Measurements from ENCODE around the gene PNPLA5.

The PNPLA5 gene

DNA sequence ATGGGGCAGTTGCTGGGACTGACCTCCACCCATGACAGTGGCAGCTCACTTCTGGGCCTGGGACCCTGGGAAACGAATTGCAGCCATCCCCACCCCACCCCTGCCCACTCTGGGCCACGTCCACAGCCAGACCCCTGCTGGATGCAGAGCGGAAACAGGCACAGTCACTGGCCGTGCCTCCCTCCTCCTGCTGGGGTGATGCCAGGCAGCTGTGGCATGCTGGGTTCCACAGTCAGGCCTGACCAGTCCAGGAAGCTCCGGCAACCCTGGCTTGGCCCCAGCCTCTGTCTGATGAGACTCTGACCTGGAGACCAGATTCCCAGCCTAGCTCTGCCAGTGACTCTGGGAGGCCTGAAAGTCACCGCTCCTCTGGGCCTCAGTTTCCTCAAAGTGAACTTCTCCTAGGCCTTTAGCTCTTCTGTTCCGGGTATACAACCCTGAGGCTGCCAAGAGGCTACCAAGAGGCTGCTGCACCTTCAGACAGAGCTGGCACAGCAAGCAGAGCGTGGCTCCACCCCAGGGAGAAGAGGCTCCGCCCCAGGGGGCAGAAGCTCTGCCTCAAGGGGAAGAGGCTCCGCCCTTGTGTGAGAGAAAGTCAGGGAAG, 38.4 kb downstream of the PNPLA5 start:
- peak; percentile 81 for DNase-seq

DNA sequence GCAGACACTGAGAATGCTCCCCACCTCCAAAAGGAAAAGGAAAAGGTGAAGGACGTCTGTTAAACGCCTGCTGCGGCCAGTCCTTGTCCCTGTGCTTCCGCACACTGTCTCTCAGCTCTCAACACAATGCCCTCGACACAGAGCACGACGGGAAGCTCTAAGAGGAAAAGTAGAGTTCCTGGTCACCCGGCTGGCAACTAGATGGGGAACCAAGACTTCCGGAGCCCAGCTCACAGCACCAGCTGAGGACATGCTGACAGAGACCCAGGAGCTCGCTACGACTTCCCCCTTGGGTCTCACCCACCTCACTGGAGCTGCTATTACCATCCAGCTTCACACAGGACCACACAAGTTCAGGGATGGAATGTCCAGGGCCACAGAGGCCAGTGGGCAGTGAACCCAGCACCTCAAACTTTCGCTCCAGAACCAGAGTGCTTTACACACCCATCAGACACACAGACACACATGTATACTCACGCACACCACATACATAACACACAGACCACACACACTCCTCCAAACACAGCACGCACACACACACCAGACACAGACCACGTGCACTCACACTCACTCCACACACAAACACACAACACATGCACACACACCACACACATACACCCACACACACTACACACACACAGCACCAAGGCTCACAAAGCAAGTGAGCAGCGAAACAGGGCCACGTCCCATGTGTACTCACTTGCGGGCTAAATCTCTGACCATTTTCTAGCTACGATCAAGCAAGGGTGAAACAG, 39.1 kb downstream of the PNPLA5 start:
- DNase-seq: peak; percentile 42

DNA sequence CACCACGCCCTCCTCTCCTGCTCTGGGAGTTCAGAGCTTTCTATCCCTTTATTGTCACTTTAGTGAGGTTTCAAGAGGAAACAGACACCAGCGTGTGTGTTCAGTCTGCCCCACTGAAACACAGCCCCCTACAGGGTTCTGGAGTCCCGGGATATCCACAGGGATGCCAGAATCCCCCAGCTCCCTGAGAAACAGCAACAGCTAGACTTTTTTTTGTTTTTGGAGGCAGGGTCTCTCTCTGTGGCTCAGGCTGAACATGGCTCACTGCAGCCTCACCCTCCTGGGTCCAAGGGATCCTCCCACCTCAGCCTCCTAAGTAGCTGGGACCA, 39.9 kb downstream of the PNPLA5 start:
- DNase-seq: no peak

GRCh38 chr22:43851058-43851978, 40.5 kb downstream of the PNPLA5 start:
- no peak for DNase-seq

DNA sequence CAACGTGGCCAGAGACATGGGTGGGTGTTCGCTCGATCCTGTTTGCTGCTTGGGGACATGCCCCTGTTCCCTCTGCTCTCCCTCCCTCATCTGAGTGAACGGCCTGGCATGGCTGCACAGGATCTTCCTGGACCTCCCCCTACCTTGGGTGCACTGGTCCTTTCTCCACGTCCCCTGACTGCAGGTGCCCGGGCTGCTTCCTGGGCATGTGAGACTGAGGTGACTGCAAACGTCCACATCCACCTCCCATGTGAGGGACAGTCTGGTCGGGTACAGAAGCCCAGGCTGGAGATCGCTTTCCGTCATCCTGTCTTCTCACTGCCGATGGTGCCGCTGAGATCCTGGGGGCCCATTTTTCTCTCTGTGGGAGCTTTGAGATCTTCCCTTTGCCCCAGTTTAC, 41.3 kb downstream of the PNPLA5 start:
- DNase-seq: no peak

DNA sequence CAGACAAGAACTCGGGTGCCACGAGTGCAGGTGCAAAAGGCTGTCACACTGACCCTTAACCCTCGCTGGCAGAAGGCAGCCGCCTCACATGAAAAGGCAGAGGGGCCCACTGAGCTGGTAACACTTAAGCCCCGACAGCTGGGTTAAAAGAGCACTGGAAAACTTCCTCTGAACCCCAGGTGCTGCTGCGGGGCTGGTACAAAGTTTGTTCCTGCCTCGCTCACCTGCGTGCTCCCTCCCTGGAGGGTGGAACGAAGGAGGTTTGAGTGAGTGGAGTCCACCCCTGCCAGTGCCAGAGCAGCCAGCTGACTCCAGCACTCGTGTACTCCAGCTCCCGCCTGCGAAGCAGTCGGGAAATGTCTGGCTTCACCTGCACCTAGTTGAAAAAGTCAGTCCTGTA, 42.1 kb downstream of the PNPLA5 start:
- DNase-seq: peak; percentile 70

GRCh38 chr22:43848366-43849171, 43.2 kb downstream of the PNPLA5 start:
- peak; percentile 84 for DNase-seq

DNA sequence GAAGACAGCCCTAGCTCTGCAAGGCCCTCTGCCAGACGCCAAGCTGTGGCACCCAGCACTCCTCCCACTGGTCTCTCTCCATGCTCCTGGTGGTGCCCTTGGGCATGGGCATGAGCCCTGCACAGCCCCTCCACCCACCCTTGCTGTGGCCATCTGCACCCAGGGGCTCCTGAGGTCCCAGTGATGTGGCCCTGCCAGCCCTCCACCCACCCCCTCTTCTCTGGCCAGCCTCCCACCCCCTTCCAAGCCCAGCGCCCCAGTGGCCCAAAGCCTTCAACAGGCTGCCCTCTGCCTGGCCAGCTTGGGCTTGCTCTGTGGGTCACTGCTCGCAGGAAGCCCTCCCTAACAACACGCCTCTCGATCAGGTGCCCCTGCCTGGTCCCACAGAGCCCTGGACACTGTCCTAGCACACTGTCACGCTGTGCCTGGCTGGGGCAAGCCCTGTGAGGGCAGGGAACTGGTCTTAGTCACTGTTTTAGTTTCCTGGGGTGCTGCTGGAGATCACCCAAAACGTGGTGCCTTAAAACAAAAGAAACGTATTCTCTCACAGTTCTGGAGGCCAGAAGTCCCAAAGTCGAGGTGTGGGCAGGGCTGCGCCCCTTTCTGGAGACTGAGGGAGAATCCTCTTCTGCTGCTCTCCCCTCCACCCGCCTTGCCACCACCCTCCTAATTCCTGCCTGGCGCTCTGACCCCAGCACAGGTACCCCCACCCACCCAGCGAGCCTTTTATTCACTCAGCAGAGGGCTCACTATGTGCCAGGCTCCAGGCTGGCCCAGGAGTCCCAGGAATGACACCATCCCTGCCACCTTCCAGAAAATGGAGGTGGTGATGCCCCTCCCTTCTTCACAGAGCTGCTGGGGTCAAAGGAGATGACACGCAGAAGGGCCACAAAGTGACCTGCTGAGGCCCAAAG, 44.2 kb downstream of the PNPLA5 start:
- no peak for DNase-seq

DNA sequence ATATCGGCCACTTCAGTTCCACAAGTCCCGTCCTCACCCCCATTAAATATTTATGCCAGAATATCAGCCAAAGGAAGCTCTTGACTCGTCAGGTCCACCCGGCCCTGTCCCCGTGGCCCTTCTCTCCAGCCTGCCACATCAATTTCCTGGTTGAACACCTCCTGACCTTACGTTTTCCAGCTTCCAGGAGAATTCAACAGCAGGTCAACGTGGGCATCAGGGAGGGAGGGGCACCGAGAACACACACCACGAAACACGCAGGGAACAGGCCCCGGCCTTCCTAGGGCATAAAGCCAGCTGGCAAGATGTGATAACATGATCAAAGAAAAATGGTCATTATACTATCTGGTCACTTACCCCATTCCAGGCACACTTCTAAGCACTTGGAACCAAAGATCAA, 44.8 kb downstream of the PNPLA5 start:
- DNase-seq: no peak

DNA sequence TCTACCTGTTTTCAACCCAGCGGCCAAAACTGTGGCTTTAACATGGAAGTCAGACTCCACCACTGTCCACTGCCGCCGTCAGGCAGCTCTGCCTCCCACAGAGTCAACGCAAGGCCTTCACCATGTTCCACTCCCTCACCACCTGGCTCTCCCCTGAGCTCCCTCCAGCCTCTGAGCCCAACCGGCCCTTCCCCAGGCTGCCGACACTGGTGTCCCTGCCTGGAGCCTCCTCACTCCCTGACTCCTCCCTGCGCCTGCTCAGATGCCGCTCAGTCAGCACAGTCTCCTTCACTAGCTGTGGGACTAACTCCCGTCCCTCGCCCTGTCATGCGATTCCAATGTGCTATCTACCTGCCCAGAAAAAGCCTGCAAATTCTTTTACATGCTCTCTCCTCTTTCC, 45.8 kb downstream of the PNPLA5 start:
- no peak for DNase-seq

DNA sequence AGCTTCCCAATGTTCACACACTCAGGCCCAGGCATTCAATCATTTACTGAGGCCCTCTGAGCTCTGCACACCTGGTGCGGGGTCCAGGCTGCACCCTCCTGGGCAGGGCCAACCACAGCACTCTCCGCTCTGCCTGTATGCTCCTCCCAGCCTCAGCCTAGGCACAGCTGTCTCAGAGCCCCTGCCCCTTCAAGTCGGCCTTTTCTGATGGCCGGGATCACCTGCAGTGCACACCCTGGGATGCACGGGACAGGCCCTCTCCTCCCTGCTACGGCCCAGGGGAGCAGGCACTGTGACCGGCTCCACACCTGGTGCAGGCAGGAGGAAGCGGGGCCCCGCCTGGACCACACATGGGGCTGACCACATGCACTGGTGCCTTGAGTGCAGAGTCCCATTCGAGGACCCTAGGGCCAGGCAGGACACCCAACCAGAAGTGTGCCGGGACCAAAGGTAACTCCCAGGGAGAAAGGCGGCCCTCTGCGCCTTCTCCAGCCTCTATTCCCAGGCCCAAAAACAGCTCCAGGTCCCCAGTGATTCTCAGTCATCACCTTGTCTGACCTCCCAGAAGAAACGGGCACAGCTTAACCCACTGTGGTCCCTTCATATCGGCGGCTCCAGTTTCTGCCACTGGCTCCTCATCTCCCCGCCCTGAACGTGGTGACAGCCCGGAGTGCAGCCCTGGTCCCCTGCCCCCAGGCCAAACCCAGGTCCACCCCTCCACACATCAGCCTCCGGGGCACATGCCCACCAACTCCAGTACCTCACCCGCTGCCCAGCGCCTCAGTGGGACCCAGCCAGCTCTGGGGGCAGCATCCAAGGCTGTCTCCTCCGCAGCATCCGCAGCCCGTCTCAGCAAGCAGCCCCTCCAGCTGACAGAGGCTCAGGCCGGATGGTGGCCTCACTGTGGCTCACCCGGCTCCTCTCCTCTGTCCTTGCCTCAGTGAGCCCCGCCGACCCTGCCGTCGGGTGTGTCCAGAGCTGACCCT, 47.0 kb downstream of the PNPLA5 start:
- DNase-seq: no peak

GRCh38 chr22:43843783-43844530, 47.9 kb downstream of the PNPLA5 start:
- DNase-seq: no peak

DNA sequence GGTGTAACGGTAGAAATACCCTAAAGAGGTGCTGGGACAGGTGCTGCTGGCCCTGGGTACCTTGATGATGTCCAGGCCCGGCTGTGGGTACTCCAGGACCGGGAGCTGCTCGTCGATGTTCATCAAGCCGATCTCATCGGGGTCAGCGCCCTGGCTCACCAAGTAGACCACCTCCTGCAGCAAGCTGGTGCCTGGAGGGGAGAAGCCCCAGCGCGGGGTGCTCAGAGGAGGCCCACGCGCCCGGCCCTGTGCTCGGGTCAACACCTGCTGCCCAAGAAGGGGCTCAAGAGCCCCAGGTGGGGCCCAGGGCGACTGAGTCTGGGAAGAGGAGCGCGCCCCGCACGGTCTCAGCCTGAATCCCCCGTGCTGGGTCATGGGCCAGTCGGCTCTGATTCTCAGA, 50.1 kb downstream of the PNPLA5 start:
- no peak for DNase-seq

DNA sequence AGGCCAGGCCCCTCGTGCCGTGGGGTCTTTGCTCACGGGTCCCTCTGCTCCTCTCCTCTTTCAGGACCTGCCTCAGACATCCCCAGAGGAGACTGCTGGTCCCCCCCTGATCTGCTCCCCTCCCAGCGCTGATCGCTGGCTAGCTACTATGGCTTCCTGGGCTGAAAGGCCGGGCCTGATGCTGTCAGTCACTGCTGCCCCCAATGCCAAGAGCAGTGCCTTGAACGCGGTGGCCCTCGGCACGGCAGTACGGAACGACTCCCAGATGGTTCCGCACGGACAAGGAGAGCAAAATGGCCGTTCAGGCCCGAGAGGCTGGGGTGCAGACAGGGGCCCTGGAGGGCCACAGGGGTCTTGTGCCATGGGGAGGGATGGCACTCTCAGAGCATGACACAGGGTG, 51.0 kb downstream of the PNPLA5 start:
- DNase-seq: no peak

- DNase-seq: no peak
Measured at GRCh38 chr22:43840431-43840830, 51.4 kb downstream of the PNPLA5 start.

GRCh38 chr22:43839781-43840180, 52.0 kb downstream of the PNPLA5 start:
- DNase-seq: no peak

DNA sequence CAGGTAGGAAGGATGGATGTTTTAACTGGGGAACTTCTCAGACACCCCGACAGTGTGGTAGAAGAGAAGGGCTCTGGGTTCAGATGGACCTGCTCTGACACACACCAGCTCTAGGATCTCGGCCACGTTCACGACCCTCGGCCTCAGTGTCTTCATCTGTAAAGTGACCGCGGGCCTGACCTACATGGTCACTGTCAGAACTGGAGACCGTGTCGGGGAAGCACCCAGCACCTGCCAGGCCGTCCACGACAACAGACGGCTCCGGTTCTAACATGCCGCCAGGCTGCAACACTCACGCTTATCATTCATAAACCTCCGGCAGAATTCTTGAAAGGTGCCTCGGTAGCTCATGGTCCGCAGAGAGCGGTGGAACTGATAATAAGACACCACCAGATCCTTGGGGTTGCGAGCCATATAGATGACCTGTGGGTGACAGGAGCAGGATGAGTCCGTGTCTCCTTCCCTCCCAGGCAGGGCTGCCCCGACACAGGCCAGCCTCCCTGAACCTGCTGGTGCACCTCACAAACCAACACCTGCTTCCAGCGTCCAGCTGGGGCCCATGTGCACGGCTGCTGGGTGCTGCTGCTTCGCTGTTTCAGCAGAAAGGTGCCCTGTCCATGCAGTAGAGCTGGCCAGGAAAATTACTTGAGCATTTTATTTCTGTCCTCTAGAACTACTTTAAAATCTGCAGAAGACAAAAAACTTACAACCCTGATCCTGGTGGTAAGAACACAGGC, 53.1 kb downstream of the PNPLA5 start:
- DNase-seq: no peak

DNA sequence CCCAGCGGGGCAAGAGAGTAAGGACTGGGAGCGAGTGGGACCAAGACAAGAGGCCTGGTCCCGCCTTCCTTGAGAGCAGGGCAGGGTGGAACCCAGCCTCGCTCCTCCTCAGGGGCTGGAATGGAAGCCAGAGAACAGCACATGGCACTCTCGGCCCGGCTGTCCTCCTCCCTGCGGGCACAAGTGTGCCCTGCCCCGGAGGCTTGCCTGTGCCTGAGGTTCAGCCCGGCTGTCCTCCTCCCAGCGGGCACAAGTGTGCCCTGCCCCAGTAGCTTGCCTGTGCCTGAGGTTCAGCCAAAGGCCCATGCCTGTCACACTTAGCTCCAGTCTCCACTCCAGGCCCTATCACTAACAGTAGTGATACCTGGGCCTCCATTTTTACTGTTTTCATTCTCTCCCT, 53.7 kb downstream of the PNPLA5 start:
- DNase-seq: no peak

DNA sequence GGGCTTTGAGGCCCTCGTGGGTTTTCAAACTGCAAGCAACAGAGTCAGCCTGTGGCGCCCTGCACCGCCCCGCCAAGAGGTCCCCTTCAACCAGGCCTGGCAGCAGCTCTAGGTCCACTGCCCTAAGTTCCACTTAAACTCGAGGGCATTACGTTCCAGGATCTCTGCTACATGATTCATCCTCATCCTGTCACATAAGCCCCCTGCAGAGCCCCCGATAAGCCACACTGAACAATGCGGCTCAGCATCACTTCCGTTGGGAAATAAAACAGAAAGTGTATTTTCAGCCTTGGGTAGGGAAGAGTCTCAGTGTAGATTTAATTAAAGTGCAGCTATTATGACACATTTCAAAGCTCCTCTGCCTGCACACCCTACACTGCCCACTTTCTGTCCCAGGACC, 54.1 kb downstream of the PNPLA5 start:
- no peak for DNase-seq

Measured in RPMI8226 (cell line).